Fibroblast of mammary gland (primary cell): ENCODE measurements around the gene MCAT.

Experiments
- DNase-seq: peaks from one replicate; pipeline ENCODE4 v3.0.0-alpha.2; 2010; ENCODE audit warnings: low read depth
- H3K4me3 ChIP-seq: 2 replicates; pipeline ENCODE4 v1.5.1; 2011; ENCODE audit warnings: low read depth, mild to moderate bottlenecking, low read length, moderate library complexity; ENCODE audit not compliant: control insufficient read depth
- CTCF ChIP-seq: conservative IDR thresholded peaks from 2 replicates; pipeline ENCODE4 v1.5.1; 2011; ENCODE audit warnings: low read depth, low read length, inconsistent platforms; ENCODE audit not compliant: control insufficient read depth, insufficient read depth

The MCAT gene

DNA sequence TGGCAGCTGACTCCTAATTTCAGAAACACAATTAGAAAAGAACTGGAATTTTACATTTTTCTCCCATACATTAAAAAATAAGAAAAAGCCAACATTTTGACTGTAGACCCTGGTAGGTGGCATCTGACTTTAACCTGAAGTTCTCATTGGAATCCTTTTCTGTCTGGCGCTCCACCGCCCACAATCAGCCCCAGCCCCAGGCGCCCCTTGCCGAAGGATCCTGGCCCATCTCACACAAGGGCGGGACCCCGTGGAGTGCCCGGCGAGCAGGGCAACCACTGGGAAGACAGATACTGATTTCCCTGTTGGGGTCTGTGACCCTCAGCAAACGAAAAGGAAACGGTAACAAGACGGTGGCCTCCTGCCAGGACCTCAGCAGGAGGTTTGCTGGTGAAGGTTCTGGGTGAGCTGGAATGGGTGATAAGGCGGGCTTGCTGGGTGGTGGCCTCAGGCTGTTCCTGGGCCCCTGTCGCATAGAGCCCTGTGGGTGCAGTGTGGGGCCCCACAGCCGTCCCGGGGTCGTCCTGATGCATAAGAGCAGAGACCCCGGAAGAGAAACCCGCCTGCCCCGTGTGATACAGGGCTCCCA, 23.9 kb upstream of the MCAT start:
- no peak overlapping the region for H3K4me3 ChIP-seq
- no peak for TF ChIP-seq CTCF
- DNase-seq: no peak

DNA sequence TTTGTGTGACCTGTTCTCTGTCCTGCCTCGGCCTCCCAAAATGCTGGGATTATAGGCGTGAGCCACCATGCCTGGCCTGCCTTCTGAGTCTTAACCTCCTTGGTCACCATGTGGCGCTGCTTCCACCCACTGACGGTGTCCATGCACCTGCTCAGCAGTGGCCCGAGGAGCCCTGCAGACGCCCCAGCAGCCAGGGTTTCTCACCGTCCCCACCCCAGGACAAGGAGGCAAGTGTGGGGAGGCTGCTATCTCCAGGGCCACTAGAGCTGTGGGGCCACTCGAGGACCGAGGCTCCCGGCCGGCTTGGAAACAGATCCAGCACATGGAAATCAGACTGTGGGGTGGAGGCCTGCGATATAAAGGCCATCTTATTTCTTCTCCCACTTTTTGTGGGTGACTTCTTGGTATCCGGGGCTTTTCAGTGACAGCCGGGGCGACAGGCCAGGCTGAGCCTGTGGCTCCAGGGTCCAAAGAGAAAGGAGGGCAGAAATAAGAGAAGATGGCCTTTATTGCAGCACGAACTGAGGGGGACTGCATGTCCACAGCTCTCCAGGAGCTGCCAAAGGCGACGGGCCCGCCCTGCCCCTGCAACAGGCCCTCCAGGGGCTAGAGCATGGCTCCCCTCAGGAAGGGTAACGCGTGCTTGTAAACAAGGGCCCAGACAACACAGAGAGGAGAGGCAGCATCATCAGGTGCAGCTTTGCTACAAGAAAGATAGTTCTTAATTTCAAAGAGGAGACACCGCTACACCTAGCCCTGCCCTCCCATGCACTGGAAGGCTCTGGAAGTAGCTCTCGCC, 23.1 kb upstream of the MCAT start:
- TF ChIP-seq CTCF: no peak
- no peak overlapping the region for H3K4me3 ChIP-seq
- DNase-seq: no peak

GRCh38 chr22:43164636-43165035, 21.4 kb upstream of the MCAT start:
- no peak for TF ChIP-seq CTCF
- no peak for DNase-seq
- H3K4me3 ChIP-seq: no peak overlapping the region

- no peak for TF ChIP-seq CTCF
Measured at GRCh38 chr22:43163241-43163795, 20.1 kb upstream of the MCAT start.

GRCh38 chr22:43162412-43163150, 19.4 kb upstream of the MCAT start:
- no peak for TF ChIP-seq CTCF
- H3K4me3 ChIP-seq: no peak overlapping the region
- DNase-seq: no peak

More at GRCh38 chr22:43163241-43163795, 20.1 kb upstream of the MCAT start:
- DNase-seq: no peak
- no peak overlapping the region for H3K4me3 ChIP-seq

DNA sequence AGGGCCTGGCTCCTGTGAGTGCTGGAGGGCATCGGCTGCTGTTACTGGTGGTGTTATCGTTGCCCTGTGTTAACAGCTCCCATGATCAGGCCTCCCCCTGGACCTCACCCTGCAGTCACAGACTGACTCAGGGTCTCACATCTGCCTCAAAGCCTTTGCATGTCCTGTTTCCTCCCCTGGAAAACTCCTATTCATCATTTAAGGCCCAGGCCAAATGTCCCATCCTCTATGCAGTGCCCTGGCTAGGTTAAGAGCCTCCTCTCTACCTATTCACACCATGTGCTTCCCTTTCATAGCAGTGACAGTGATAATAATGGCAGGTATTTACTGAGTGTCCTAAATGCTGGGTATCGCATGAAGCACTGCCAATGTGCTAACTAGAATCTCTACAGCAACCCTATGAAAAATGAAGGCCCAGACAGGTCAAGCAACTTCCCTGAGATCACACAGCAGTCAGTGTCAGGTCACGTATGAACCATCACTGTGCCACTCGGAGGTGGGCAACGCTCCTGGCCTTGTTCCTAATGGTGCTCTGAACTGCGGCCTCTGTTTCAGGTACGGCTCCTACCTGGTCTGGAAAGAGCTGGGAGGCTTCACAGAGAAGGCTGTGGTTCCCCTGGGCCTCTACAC, 17.4 kb upstream of the MCAT start:
- H3K4me3 ChIP-seq: no peak overlapping the region
- DNase-seq: no peak
- no peak for TF ChIP-seq CTCF
